Measurements from ENCODE around the gene MOV10L1.
"Not testable (repeated sequence)": the region's sequence is repeated elsewhere in the genome, so short reads cannot be mapped to it uniquely, and the experiment has no call there.

MOV10L1 gene

GRCh38 chr22:50192436-50193204 is 102.8 kb downstream of the MOV10L1 start:
- DNase-seq: peak in 1 of 2 donors; percentile 47

DNA sequence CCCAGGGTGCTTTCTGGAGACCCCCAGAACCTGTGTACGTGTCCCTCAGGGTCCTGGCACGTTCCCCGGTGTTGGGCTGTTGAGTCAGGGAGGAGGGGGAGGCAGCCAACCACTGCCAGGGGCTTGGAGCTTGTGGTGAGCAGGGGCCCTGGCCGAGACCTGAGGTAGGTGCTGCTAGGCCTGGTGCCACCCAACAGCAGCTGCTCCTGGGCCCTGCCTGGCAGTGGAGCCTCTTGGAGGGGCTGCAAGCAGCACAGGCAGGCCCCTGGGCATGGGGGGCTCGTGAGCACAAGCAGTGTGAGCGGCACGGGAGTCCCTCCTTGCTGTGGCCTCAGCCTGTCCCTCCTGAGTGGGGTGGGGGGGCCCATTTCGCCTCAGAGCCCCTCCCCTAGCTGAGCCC is 103.8 kb downstream of the MOV10L1 start:
- DNase-seq: no peak

DNA sequence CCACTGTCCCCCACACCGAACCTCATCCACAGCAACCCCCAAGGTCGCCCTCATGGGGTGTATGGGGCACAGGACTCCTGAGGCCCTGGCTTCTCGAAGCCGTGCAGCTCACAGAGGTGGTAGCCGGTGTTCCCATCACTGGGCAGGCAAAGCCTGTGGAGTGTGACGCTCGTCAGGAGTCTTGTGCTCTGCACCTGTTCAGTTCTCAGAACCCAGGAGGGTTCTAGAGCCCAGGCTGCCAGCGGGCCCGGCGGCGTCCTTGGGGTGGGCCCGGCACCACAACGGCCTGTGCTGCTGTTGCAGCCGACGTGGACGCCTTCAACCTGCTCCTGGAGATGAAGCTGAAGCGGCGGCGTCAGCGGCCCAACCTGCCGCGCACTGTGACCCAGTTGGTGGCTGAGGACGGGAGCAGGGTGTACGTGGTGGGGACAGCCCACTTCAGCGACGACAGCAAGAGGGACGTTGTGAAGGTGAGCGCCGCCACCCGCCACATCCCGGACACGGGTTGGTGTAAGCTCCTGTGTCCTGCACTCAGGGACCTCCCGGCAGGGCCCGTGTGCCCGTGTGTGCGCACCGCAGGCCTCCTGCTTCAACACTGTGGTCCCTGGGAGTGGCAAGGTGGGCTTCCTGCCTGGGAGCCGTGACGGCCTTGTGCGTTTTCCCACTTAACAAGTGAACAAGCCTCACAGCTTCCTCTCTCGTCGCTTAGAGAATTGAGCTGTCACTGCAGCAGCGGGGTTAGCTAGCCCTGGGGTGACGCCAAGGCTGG is 104.4 kb downstream of the MOV10L1 start:
- DNase-seq: no peak

DNA sequence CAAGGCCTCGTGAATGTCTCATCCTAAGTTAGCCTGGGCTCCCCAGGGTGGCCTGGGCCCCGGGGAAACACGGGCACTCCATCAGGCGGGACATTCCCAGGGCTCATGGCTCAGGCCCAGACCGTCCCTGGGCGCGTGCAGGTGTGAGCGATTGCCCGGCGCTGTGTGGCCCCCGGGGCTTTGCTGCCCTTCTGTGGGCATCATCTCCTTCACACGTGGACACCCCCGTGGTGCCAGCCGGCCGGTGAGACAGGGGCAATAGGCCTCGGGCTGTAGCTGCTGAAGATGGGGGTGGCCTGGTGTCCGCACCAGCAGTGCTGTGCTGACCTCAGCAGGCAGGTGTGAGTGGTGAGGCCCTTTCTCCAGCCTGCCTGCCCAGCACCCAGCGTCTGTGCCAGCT is 106.5 kb downstream of the MOV10L1 start:
- DNase-seq: no peak

DNA sequence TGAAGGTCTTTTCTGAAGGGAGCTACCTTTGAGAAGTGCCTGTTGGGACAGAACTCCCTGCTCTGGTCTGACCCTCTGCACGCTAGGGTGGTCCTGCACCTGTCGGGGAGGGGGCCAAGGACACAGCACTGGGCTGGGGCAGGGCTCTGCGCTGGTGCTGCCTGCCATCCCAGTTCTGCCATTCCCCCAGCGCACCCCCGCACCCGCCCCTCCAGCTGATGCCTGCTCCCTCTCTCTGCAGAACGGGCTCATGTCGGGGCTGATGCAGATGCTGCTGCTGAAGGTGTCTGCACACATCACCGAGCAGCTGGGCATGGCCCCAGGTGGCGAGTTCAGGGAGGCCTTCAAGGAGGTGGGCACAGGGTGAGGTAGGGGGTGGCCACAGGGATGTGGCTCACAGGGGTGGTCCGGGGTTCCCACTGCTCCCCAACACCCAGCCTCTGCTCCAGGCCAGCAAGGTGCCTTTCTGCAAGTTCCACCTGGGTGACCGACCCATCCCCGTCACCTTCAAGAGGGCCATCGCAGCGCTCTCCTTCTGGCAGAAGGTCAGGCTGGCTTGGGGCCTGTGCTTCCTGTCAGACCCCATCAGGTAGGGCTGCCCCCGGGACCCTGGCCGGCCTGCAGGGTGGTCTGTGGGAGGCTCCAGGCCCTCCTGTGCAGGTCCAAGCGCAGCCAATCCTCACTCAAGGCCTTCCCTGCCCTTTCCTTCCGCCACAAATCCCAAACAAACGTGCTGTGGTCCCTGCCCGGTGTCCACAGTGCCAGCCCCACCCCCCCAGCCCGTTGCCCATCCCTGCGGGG is 107.4 kb downstream of the MOV10L1 start:
- no peak for DNase-seq

DNA sequence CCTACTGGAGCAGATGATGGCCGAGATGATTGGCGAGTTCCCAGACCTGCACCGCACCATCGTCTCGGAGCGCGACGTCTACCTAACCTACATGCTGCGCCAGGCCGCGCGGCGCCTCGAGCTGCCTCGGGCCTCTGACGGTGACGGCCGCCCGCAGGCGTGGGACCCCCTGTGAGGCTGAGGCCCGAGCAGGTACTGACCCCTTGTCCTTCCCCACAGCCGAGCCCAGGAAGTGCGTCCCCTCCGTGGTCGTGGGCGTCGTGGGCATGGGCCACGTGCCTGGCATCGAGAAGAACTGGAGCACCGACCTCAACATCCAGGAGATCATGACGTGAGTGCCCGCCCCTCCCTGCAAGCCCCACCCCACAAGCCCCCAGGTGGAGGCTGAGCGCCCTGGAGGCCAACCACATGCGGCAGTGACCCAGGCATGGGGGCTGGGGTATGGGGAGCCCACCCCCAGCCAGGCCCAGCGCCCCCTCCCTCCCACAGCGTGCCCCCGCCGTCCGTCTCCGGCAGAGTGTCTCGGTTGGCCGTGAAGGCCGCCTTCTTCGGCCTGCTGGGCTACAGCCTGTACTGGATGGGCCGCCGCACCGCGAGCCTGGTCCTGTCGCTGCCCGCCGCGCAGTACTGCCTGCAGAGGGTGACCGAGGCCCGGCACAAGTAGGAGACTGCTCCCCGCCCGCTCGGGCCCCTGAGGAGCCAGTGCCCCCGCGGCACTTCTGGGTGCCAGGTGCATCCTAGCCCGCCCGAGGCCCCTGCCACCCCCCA is 108.2 kb downstream of the MOV10L1 start:
- DNase-seq: no peak

- no peak for DNase-seq
Measured at GRCh38 chr22:50198624-50199017, 108.8 kb downstream of the MOV10L1 start.

DNA sequence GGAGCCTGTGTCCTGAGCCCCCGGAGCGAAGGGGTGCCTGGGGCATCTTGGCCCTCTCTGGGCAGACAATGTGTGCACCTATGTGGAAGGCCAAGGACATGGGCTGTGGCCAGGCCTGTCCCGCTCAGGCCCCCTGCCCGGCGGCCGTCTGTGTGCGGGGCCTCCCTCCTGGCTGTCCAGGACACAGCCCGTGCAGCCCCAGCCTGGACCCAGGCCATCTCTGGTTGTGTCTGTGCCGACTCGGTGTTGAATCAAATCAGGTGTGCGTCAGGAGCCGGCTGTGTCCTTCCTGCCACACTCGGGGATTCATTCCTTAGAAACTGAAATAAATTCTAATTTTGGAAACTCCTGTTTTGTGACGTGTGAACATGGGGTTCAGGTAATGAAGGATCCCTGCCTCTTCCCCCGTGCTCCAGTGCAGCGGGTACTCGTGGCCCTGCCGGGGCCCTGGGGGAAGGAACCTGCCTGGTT is 109.5 kb downstream of the MOV10L1 start:
- DNase-seq: no peak

DNA sequence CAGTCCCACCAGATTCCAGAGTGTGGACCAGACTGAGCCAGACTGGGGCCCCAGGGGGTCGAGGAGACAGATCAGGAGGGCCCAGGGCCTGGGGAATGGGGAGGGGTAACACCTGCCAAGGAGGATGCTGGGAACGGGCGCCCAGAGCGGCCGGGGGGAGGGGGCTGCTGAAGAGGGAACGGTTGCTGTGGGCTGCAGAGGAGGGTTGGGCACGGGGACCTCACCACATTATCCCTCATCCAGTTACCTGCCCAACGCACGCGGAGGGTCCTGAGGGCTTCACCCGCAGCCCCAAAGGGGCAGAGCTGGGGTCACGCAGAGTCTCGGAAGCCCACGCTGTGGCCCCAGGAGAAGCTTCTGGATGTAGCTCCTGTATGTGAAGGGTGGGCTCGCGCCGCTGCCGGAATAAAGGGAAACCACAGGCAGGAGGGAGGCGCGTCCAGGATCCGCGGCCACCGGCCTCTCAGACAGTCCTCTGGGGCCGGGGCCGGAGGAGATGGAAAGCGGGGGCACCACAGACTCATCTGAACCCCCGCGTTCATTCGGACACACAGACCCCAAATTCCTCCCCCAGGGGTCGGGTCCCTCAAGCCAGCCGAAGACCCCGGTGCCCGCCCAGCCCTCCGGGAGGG is 110.1 kb downstream of the MOV10L1 start:
- DNase-seq: no peak

GRCh38 chr22:50200461-50201190 is 110.8 kb downstream of the MOV10L1 start, which contains the start of gene SELENOO:
TSS of gene SELENOO (plus strand) at chr22:50201011. CDS start at chr22:50201037, 26 bp downstream.
- peak; percentile 75 to 77 for DNase-seq

- no peak for DNase-seq
Measured at GRCh38 chr22:50201191-50202129, 111.7 kb downstream of the MOV10L1 start.

DNA sequence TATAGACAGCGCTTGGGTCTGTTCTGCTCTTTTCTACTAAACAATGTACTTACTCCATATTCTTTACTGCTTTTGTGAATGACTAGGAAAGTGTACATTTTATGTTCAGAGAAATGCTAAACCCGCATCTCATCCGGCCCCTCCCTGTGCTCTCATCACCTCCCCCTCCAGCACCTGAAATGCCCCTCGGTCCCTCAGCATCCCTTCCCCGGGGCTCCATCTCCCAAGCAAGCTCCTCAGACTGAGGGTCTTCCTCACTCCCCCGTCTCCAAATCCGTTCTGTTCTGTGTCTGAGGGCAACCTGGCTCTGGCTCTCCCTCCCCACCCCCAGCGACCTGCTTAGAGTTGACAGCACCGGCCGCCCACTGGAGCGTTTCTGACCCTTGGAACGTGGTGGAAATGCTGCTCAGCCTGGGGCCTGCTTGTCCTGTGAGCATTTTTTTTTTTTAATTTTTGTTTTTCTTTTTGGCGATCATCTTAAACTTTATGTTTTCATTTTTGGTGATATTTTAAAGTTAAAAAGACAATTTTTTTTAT is 112.4 kb downstream of the MOV10L1 start:
- DNase-seq: no peak

DNA sequence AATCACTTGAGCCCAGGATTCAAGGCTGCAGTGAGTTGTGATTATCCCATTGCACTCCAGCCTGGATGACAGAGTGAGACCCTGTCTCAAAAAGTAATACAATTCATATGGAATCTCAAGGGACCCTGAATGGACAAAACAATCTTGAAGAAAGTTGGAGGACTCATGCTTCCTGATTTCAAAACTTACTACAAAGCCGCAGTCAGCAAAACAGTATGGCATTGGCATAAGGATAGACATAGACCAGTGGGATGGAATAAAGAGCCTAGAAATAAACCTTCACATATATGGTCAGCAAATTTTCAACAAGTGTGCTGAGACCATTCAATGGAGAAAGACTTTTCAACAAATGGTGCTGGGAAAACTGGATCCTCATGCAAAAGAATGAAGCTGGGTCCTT is 113.5 kb downstream of the MOV10L1 start:
- DNase-seq: no peak

DNA sequence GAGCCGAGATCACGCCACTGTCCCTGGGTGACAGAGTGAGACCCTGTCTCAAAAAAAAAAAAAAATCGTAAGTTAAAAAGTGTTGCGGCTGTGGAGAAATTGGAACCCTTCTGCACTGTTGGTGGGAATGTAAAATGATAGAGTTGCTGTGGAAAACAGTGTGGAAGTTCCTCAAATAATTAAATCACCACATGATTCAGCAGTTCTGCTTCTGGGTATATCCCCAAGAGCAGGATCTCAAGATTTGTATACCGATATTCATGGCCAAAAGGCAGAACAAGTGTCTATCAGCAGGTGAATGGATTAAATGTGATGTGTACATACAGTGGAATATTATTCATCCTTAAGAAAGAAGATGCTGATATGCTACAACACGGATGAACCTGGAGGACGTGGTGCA is 114.8 kb downstream of the MOV10L1 start:
- DNase-seq: no peak

DNA sequence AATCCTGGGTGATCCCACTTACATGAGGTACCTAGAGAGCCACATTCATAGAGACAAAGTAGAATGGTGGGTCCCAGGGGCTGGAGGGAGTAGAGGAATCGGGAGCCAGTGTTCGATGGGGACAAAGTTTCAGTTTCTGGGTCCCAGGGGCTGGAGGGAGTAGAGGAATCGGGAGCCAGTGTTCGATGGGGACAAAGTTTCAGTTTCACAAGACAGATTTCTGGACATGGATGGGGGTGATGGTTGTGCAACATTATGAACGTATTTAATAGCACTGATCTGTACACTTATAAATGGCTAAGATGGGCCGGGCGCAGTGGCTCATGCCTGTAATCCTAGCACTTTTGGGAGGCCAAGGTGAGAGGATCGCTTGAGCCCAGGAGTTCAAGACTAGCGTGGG is 115.2 kb downstream of the MOV10L1 start:
- DNase-seq: not testable (repeated sequence)

DNA sequence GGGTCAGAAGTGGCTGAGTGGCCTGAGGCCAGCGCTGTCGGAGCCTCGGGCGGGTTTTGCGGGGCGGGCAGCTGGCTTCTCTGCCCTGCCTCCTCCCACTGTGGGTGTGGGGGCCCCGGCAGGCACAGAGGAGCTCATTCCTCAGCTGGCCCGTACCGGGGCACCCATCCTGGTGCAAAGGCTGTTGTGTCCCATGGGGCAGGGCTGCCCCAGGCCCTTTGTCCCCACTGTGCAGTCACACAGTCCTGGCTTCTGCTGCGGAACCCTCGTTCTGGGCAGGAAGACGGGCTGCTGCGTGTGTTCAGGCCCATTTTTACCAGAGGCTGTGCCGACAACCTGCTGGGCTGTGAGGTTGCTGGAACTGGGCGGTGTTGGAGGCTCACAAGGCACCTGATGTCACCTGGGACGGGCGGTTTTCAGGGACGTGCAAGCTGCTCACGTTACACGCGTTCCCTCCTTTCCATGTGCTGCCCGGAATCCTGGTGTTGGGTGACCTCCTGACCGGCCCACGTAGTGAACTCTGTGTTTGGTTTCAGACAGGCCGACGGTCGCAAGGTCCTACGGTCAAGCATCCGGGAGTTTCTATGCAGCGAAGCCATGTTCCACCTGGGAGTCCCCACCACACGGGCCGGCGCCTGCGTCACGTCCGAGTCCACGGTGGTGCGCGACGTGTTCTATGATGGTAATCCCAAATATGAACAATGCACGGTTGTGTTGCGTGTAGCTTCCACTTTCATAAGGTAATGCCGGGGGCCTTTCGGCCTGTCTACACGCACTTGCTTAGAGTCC is 116.2 kb downstream of the MOV10L1 start:
- no peak for DNase-seq

DNA sequence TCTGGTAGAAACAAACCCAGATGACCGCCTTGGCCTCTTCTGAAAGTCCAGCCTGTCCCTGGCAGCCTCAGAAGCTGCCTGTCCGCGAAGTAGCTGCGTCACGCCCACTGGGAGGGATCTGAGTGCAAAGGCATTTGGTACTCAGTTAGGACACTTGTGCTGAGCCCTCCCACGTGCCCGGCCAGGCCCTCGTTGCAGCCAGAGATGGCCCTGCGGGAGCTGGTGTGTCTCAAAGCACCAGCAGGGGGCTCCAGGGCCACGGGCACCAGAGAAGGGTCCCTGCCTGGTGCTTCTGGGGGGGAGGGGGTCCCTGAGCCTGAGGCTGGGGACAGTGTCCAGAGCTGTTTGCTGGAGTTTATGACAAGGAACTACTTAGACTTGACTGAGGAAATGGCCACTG is 116.8 kb downstream of the MOV10L1 start:
- no peak for DNase-seq

- no peak for DNase-seq
Measured at GRCh38 chr22:50207383-50208140, 117.8 kb downstream of the MOV10L1 start.

All from bone marrow (tissue), 2 donors.